Lower leg skin (tissue), 3 donors: ENCODE results near the gene ASB5.

ENCODE experiments used
- POLR2A ChIP-seq, 2 donors: fragments of 450-650 bp; IDR thresholded peaks; one replicate each; pipeline ENCODE4 v1.6.1; 2016 to 2017; ENCODE audit warnings: antibody characterized with exemption in 2 of 2, mild to moderate bottlenecking in 1 of 2, moderate library complexity in 1 of 2
- TF ChIP-seq, protein P1 (sequence below), 3 donors: fragments of 450-650 bp; IDR thresholded peaks; one replicate each; pipeline ENCODE4 v1.5.1; 2016; ENCODE audit warnings: antibody characterized with exemption in 3 of 3, mild to moderate bottlenecking in 3 of 3, moderate library complexity in 2 of 3

DNA sequence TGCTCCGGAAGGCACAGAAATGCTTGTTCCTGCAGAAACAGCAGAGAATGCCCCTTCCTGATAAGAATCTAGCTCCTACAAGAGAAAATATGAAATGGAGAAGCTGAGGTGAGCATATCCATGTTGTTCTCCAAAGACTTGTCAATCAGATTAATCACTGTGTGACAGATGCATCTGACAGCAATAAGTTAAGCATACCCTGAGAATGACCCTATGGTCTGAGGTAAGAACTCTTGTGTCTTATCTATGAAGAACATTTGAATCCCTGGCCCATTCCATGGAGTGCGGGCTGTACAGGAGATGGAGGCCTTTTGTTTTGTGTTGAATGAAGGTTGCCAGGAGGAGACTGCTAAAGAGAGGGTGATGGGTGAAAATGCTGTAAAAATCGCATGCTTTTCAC is 21.5 kb upstream of the ASB5 start:
- TF ChIP-seq, protein P1, sequence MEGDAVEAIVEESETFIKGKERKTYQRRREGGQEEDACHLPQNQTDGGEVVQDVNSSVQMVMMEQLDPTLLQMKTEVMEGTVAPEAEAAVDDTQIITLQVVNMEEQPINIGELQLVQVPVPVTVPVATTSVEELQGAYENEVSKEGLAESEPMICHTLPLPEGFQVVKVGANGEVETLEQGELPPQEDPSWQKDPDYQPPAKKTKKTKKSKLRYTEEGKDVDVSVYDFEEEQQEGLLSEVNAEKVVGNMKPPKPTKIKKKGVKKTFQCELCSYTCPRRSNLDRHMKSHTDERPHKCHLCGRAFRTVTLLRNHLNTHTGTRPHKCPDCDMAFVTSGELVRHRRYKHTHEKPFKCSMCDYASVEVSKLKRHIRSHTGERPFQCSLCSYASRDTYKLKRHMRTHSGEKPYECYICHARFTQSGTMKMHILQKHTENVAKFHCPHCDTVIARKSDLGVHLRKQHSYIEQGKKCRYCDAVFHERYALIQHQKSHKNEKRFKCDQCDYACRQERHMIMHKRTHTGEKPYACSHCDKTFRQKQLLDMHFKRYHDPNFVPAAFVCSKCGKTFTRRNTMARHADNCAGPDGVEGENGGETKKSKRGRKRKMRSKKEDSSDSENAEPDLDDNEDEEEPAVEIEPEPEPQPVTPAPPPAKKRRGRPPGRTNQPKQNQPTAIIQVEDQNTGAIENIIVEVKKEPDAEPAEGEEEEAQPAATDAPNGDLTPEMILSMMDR (IDR thresholded peaks at IDR 0.05): no peak
- TF ChIP-seq POLR2A (IDR thresholded peaks at IDR 0.05): no peak
